HG03025 (cell line): ENCODE data around the gene HCK.

Experiments used
- ATAC-seq: cut with Tn5 transposase; IDR thresholded peaks from one replicate; pipeline ENCODE4 v1.9.1; 2021; ENCODE audit warnings: mild to moderate bottlenecking, moderate library complexity; ENCODE audit not compliant: unreplicated experiment, low FRiP score

Gene HCK

GRCh38 chr20:32052090-32052777 lies at the start of gene HCK:
HCK (plus strand) TSS chr20:32052242.
- ATAC-seq: no peak

- ATAC-seq: no peak
Observed at GRCh38 chr20:32003325-32003724, 48.7 kb upstream of the HCK start.

GRCh38 chr20:32004963-32005362 lies 47.1 kb upstream of the HCK start:
- no peak for ATAC-seq

GRCh38 chr20:32006053-32006452 lies 46.0 kb upstream of the HCK start:
- no peak for ATAC-seq

GRCh38 chr20:32006841-32007786 lies 44.9 kb upstream of the HCK start:
- no peak for ATAC-seq

GRCh38 chr20:32007787-32008616 lies 44.0 kb upstream of the HCK start:
- no peak for ATAC-seq

GRCh38 chr20:32009564-32009963 lies 42.5 kb upstream of the HCK start:
- ATAC-seq: no peak

- ATAC-seq: no peak
Observed at GRCh38 chr20:32010101-32010500, 41.9 kb upstream of the HCK start, which contains the start of gene CCM2L. CCM2L (plus strand) TSS chr20:32010438; CDS start chr20:32010455, 17 bp downstream.

GRCh38 chr20:32010666-32011065 lies 41.4 kb upstream of the HCK start:
- ATAC-seq: no peak

GRCh38 chr20:32012159-32012688 lies 39.8 kb upstream of the HCK start:
- no peak for ATAC-seq

- ATAC-seq: no peak
Observed at GRCh38 chr20:32013326-32013725, 38.7 kb upstream of the HCK start.

GRCh38 chr20:32017711-32018251 lies 34.3 kb upstream of the HCK start:
- no peak for ATAC-seq

- ATAC-seq: no peak
Observed at GRCh38 chr20:32018269-32019155, 33.5 kb upstream of the HCK start.

- no peak for ATAC-seq
Observed at GRCh38 chr20:32019156-32019510, 32.9 kb upstream of the HCK start.

GRCh38 chr20:32019563-32020463 lies 32.2 kb upstream of the HCK start:
- ATAC-seq: no peak

GRCh38 chr20:32021091-32021490 lies 31.0 kb upstream of the HCK start:
- ATAC-seq: no peak

- ATAC-seq: no peak
Observed at GRCh38 chr20:32024683-32025295, 27.3 kb upstream of the HCK start.

GRCh38 chr20:32027643-32028042 lies 24.4 kb upstream of the HCK start:
- ATAC-seq: no peak
